NCI-H187 treated with DMSO at 0.1 percent for 48 hours (cell line): ENCODE data around the gene ADGRL1.
"Not testable (repeated sequence)": the region's sequence is repeated elsewhere in the genome, so short reads cannot be mapped to it uniquely, and the experiment has no call there.

Experiments used
- DNase-seq: peaks from one replicate; lab custom pipeline; 2025; lab: John Stamatoyannopoulos, UW

ADGRL1 gene

GRCh38 chr19:14189415-14189814 is 16.6 kb downstream of the ADGRL1 start:
- DNase-seq = no peak

GRCh38 chr19:14188086-14188485 is 17.9 kb downstream of the ADGRL1 start:
- not testable (repeated sequence) for DNase-seq

GRCh38 chr19:14187561-14187960 is 18.4 kb downstream of the ADGRL1 start:
- DNase-seq = no peak

GRCh38 chr19:14186684-14187083 is 19.3 kb downstream of the ADGRL1 start:
- not testable (repeated sequence) for DNase-seq

- DNase-seq = not testable (repeated sequence)
Observed at GRCh38 chr19:14185691-14186090, 20.3 kb downstream of the ADGRL1 start.

GRCh38 chr19:14185158-14185557 is 20.8 kb downstream of the ADGRL1 start:
- no peak for DNase-seq

- DNase-seq = no peak
Observed at GRCh38 chr19:14183741-14184350, 22.1 kb downstream of the ADGRL1 start.

GRCh38 chr19:14182476-14182875 is 23.5 kb downstream of the ADGRL1 start:
- no peak for DNase-seq

GRCh38 chr19:14181906-14182305 is 24.1 kb downstream of the ADGRL1 start:
- no peak for DNase-seq

- DNase-seq = not testable (repeated sequence)
Observed at GRCh38 chr19:14181199-14181598, 24.8 kb downstream of the ADGRL1 start.

- no peak for DNase-seq
Observed at GRCh38 chr19:14177496-14178074, 28.4 kb downstream of the ADGRL1 start.

- DNase-seq = no peak
Observed at GRCh38 chr19:14175351-14175792, 30.6 kb downstream of the ADGRL1 start.

GRCh38 chr19:14174883-14175282 is 31.1 kb downstream of the ADGRL1 start:
- DNase-seq = no peak

GRCh38 chr19:14168993-14169392 is 37.0 kb downstream of the ADGRL1 start:
- no peak for DNase-seq

GRCh38 chr19:14168259-14168972 is 37.6 kb downstream of the ADGRL1 start:
- DNase-seq = no peak

- DNase-seq = no peak
Observed at GRCh38 chr19:14167576-14168138, 38.3 kb downstream of the ADGRL1 start.

- DNase-seq = no peak
Observed at GRCh38 chr19:14166999-14167575, 38.9 kb downstream of the ADGRL1 start.

GRCh38 chr19:14165990-14166830 is 39.8 kb downstream of the ADGRL1 start:
- no peak for DNase-seq

GRCh38 chr19:14164724-14165493 is 41.1 kb downstream of the ADGRL1 start:
- DNase-seq = no peak

- DNase-seq = no peak
Observed at GRCh38 chr19:14164082-14164481, 41.9 kb downstream of the ADGRL1 start.

- DNase-seq = no peak
Observed at GRCh38 chr19:14162871-14163297, 43.1 kb downstream of the ADGRL1 start.
